ENCODE data around the gene FOXP1.

GRCh38 chr3:71053495-71053894 lies 530.0 kb downstream of the FOXP1 start:
- TF ChIP-seq POLR2AphosphoS5 (IDR thresholded peaks at IDR 0.05; ENCODE audit: low read depth, low read length), result no peak
- TF ChIP-seq SIN3A (IDR thresholded peaks at IDR 0.05; ENCODE audit: borderline replicate concordance, insufficient read depth, low read length), result no peak
